ENCODE measurements around the gene SCYL2. TPM values are rescaled to one million over a fixed set of nuclear protein-coding genes. Genes with fewer than 3 reads are reported as not detected.
"Not testable (repeated sequence)": the region's sequence is repeated elsewhere in the genome, so short reads cannot be mapped to it uniquely, and the experiment has no call there.

Gene SCYL2
- total and polyA plus RNA-seq, 9 donors, result 22.2 to 33.8 (median 27.5) TPM

DNA sequence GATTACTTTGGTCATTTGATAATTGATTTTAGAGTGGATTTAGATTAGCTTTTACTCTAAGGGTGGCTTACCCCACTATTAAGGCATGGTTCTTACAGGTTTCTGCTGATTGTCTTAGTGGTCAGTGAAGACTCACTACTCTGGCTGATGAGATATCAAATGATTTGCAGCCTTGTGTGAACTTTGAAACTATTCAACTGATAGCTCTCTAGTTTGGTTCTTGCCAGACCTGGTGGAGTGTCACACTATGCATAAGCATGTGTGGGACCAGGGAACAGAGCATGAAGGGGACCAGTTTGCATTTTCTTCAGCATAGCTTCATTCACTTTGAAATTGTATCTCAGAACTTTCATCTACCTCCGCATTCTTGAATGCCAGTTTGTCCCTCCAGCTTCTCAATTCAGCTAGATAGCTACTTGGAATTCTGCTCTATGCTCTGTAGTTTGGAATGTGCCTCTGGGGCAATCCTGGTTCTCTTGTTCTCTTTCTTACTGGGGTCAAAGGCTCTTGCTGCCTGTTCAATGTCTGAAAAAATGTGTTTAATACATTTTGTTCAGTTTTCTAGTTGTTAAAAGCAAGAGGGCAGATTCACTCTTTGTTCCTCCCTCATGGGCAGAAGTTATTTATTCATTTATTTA lies 12.7 kb downstream of the SCYL2 start:
- WGBS (ENCODE audit: insufficient coverage), result no CpG with 5 or more reads among the region's 1 CpG
- Histone ChIP-seq H3K4me3 (ENCODE audit: low read length) (no peak overlapping the region), H3K4me1 (ENCODE audit: control insufficient read depth, insufficient read depth, low read length) (no peaks in the 10 kb centered on the region), H3K9me3 (replicated peaks; ENCODE audit: control insufficient read depth, low read depth, low read length) (no peaks in the 10 kb centered on the region), H3K27ac (ENCODE audit: low read length) (no peak overlapping the region), H3K27me3 (ENCODE audit: control insufficient read depth, insufficient read depth, low read length) (no peaks in the 10 kb centered on the region), H3K36me3 (ENCODE audit: control insufficient read depth, insufficient read depth, low read length) (peaks cover 6% of the 10 kb centered on the region)
- DNase-seq, result no peak

DNA sequence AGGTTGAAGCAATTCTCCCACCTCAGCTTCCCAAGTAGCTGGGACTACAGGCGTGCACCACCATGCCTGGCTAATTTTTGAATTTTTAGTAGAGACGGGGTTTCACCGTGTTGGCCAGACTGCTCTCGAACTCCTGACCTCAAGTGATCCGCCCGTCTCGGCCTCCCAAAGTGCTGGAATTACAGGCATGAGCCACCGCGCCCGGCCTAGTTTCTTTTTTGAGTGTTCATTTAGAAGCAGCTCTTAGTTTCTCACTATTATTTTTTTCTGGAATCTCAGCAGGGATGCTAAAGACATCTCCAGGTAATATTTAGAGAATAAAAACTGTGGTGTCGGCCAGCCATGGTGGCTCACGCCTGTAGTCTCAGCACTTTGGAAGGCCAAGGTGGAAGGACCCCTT lies 17.6 kb downstream of the SCYL2 start:
- not testable (repeated sequence) for H3K36me3 ChIP-seq (ENCODE audit: control insufficient read depth, insufficient read depth, low read length); H3K9me3 ChIP-seq (replicated peaks; ENCODE audit: control insufficient read depth, low read depth, low read length); H3K27ac ChIP-seq (ENCODE audit: low read length); H3K4me1 ChIP-seq (ENCODE audit: control insufficient read depth, insufficient read depth, low read length); H3K4me3 ChIP-seq (ENCODE audit: low read length); H3K27me3 ChIP-seq (ENCODE audit: control insufficient read depth, insufficient read depth, low read length); DNase-seq
- WGBS (ENCODE audit: insufficient coverage), result 98% methylated on average over 7 of the region's 12 CpGs

DNA sequence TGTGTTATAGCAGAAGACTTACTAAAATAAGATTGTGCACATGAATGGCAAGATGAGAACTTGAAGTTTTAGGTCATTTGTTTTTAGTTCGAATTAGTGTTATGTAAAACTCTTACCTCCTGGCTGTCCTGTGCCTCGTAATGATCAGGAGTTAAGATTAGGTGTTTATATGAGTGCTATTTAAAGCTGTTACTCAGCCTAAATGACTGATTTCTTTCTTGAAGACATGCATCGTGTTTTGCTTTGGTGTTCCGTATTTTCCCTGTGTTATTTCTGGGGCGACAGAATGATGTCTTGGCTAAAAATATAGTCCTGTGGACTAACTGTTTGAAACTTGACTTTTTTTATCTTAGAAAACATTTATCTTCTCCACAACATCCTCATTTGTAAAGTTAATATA lies 22.1 kb downstream of the SCYL2 start:
- Histone ChIP-seq H3K4me3 (ENCODE audit: low read length) (no peak overlapping the region), H3K9me3 (replicated peaks; ENCODE audit: control insufficient read depth, low read depth, low read length) (no peaks in the 10 kb centered on the region), H3K27ac (ENCODE audit: low read length) (no peak overlapping the region), H3K36me3 (ENCODE audit: control insufficient read depth, insufficient read depth, low read length) (peaks cover 7% of the 10 kb centered on the region), H3K4me1 (ENCODE audit: control insufficient read depth, insufficient read depth, low read length) (no peaks in the 10 kb centered on the region), H3K27me3 (ENCODE audit: control insufficient read depth, insufficient read depth, low read length) (no peaks in the 10 kb centered on the region)
- WGBS (ENCODE audit: insufficient coverage), result 83% methylated on average over 1 of the region's 5 CpGs
- DNase-seq, result no peak

DNA sequence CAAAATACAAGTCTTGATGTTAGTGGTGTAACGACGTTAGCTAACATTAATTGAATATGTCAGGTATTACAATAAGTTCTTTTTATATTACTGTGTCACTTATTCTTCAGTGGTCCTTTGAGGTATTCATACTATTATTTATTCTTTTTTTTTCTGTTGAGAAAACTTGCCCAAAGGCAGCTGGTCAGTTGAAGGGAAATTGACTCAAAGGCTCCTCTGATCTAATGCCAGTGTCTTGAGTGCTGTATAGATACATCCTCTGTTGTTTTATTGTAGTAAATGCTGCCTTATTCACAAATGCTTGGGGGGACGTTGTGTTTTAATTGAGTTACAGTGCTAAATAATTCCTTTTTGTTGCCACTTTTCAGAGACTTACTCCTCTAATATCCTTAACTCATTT lies 23.0 kb downstream of the SCYL2 start:
- WGBS (ENCODE audit: insufficient coverage), result no CpG with 5 or more reads among the region's 3 CpGs
- H3K9me3 ChIP-seq (replicated peaks; ENCODE audit: control insufficient read depth, low read depth, low read length), result no peaks in the 10 kb centered on the region
- no peaks in the 10 kb centered on the region for H3K4me1 ChIP-seq (ENCODE audit: control insufficient read depth, insufficient read depth, low read length)
- H3K27me3 ChIP-seq (ENCODE audit: control insufficient read depth, insufficient read depth, low read length), result no peaks in the 10 kb centered on the region
- no peak overlapping the region for H3K4me3 ChIP-seq (ENCODE audit: low read length)
- H3K36me3 ChIP-seq (ENCODE audit: control insufficient read depth, insufficient read depth, low read length), result peaks cover 2% of the 10 kb centered on the region
- H3K27ac ChIP-seq (ENCODE audit: low read length), result no peak overlapping the region
- no peak for DNase-seq

DNA sequence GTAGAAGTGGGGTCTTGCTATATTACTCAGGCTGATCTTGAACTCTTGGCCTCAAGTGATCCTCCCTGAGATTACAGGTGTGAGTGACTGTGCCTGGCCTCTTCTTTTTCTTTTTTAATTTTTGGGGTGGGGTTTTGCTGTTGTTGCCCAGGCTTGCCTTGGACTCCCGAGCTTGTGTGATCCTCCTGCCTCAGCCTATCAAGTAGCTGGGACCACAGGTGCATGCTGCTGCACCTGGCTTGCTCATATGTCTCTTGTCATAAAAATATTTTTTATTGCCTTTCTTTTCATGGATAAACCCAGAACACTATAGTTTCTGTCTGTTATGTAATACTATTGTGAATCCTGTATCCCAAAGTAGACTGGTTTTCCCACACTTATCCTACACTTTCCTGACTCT lies 26.0 kb downstream of the SCYL2 start:
- Histone ChIP-seq H3K4me3 (ENCODE audit: low read length) (no peak overlapping the region), H3K4me1 (ENCODE audit: control insufficient read depth, insufficient read depth, low read length) (no peaks in the 10 kb centered on the region), H3K36me3 (ENCODE audit: control insufficient read depth, insufficient read depth, low read length) (no peaks in the 10 kb centered on the region), H3K27me3 (ENCODE audit: control insufficient read depth, insufficient read depth, low read length) (no peaks in the 10 kb centered on the region), H3K27ac (ENCODE audit: low read length) (no peak overlapping the region), H3K9me3 (replicated peaks; ENCODE audit: control insufficient read depth, low read depth, low read length) (no peaks in the 10 kb centered on the region)
- no CpG with 5 or more reads among the region's 1 CpG for WGBS (ENCODE audit: insufficient coverage)
- DNase-seq, result no peak

DNA sequence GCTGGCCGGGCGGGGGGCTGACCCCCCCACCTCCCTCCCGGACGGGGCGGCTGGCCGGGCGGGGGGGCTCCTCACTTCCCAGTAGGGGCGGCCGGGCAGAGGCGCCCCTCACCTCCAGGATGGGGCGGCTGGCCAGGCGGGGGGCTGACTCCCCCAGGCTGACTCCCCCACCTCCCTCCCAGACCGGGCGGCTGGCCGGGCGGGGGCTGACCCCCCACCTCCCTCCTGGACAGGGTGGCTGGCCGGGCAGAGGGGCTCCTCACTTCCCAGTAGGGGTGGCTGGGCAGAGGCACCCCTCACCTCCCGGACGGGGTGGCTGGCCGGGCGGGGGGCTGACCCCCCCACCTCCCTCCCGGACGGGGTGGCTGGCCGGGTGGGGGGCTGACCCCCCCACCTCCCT lies 27.4 kb downstream of the SCYL2 start:
- no CpG with 5 or more reads among the region's 24 CpGs for WGBS (ENCODE audit: insufficient coverage)
- H3K36me3 ChIP-seq (ENCODE audit: control insufficient read depth, insufficient read depth, low read length); H3K27me3 ChIP-seq (ENCODE audit: control insufficient read depth, insufficient read depth, low read length); H3K9me3 ChIP-seq (replicated peaks; ENCODE audit: control insufficient read depth, low read depth, low read length); DNase-seq; H3K4me3 ChIP-seq (ENCODE audit: low read length); H3K4me1 ChIP-seq (ENCODE audit: control insufficient read depth, insufficient read depth, low read length); H3K27ac ChIP-seq (ENCODE audit: low read length): not testable (repeated sequence)

DNA sequence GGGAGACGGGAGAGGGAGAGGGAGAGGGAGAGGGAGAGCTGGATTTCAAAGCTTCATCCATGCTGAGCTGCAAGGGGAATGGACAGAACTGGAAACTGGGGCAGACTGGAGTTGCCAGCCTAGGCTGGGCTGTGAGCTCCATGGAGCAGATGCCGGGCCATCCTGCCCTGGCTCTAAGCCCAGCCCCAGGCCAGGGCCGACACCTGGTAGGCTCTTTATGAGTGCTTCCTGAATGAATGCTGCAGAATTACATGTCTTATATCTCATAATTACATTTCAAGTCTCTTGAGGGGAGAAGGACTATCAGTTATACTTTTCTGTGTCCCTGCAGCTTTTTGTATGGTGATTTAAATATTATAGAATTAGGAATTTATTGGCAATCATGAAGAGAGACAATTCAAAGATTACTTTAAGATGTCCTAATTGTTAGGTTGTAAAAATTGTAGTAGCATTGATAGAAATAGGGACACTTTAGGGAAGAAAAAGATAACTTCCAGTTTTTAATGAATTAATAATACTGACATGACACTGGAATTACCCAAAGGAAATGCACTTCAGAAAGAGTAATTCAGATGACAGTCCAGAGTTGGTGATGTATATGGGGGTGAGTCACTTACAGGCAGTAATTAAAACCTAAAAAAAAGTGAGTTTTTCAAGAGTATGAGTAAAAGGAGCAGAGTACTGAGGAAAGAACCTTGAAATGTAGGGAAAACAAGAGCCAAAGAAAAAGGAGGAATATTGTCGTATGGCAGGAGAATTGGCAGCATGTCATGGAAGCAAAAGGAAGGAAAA lies 29.0 kb downstream of the SCYL2 start:
- no peaks in the 10 kb centered on the region for H3K27me3 ChIP-seq (ENCODE audit: control insufficient read depth, insufficient read depth, low read length)
- H3K36me3 ChIP-seq (ENCODE audit: control insufficient read depth, insufficient read depth, low read length), result peaks cover 4% of the 10 kb centered on the region
- WGBS (ENCODE audit: insufficient coverage), result 17% methylated on average over 1 of the region's 4 CpGs
- DNase-seq, result no peak
- no peaks in the 10 kb centered on the region for H3K4me1 ChIP-seq (ENCODE audit: control insufficient read depth, insufficient read depth, low read length)
- H3K27ac ChIP-seq (ENCODE audit: low read length), result no peak overlapping the region
- H3K4me3 ChIP-seq (ENCODE audit: low read length), result no peak overlapping the region
- H3K9me3 ChIP-seq (replicated peaks; ENCODE audit: control insufficient read depth, low read depth, low read length), result no peaks in the 10 kb centered on the region

DNA sequence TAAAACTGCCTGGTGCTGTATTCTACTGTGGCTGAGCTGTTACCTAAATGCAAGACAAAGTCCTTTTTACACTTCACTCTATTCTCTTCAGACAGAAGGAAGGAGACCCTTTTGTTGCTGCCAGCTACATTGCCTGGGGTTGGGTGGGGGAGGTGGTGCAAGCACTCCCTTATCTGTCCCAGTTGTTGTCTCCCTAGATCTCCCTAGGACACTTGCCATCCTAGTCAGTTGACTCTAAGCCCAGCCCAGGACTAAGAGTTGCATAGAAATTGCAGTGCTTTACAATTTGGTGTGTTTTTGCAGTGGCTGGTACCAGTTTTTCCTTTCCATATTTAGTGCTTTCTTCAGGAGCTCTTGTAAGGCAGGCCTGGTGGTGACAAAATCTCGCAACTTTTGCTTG lies 35.1 kb downstream of the SCYL2 start:
- H3K36me3 ChIP-seq (ENCODE audit: control insufficient read depth, insufficient read depth, low read length), result peaks cover 27% of the 10 kb centered on the region
- no peak for DNase-seq
- WGBS (ENCODE audit: insufficient coverage), result no CpG with 5 or more reads among the region's 1 CpG
- H3K4me1 ChIP-seq (ENCODE audit: control insufficient read depth, insufficient read depth, low read length), result no peaks in the 10 kb centered on the region
- no peaks in the 10 kb centered on the region for H3K27me3 ChIP-seq (ENCODE audit: control insufficient read depth, insufficient read depth, low read length)
- H3K4me3 ChIP-seq (ENCODE audit: low read length), result no peak overlapping the region
- H3K9me3 ChIP-seq (replicated peaks; ENCODE audit: control insufficient read depth, low read depth, low read length), result peaks cover 13% of the 10 kb centered on the region
- no peak overlapping the region for H3K27ac ChIP-seq (ENCODE audit: low read length)

DNA sequence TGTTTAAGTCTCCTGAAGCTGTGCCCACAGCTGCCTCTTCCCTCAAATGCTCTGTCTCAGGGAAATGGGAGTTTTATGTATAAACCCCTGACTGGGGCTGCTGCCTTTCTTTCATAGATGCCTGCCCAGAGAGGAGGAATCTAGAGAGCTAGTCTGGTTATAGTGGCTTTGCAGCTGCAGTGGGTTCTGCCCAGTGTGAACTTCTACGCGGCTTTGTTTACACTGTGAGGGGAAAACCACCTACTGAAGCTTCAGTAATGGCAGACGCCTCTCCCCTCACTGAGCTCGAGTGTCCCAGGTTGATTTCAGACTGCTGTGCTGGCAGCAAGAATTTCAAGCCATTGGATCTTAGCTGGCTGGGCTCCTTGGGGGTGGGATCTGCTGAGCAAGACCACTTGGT lies 36.9 kb downstream of the SCYL2 start:
- H3K27me3 ChIP-seq (ENCODE audit: control insufficient read depth, insufficient read depth, low read length), result no peaks in the 10 kb centered on the region
- 89% methylated on average over 3 of the region's 4 CpGs for WGBS (ENCODE audit: insufficient coverage)
- no peaks in the 10 kb centered on the region for H3K4me1 ChIP-seq (ENCODE audit: control insufficient read depth, insufficient read depth, low read length)
- H3K4me3 ChIP-seq (ENCODE audit: low read length), result no peak overlapping the region
- peaks cover 25% of the 10 kb centered on the region for H3K36me3 ChIP-seq (ENCODE audit: control insufficient read depth, insufficient read depth, low read length)
- DNase-seq, result no peak
- no peak overlapping the region for H3K27ac ChIP-seq (ENCODE audit: low read length)
- peaks cover 13% of the 10 kb centered on the region for H3K9me3 ChIP-seq (replicated peaks; ENCODE audit: control insufficient read depth, low read depth, low read length)

DNA sequence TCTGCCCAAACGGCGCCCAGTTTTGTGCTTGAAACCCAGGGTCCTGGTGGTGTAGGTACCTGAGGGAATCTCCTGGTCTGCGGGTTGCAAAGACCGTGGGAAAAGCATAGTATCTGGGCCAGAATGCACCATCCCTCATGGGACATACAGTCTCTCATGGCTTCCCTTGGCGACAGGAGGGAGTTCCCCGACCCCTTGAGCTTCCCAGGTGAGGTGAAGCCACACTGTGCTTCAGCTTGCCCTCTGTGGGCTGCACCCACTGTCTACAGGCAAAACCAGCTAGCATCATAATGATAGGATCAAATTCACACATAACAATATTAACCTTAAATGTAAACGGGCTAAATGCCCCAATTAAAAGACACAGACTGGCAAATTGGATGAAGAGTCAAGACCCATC lies 37.4 kb downstream of the SCYL2 start:
- not testable (repeated sequence) for DNase-seq; H3K27ac ChIP-seq (ENCODE audit: low read length); H3K4me1 ChIP-seq (ENCODE audit: control insufficient read depth, insufficient read depth, low read length); H3K27me3 ChIP-seq (ENCODE audit: control insufficient read depth, insufficient read depth, low read length); H3K4me3 ChIP-seq (ENCODE audit: low read length)
- peaks cover 23% of the 10 kb centered on the region for H3K36me3 ChIP-seq (ENCODE audit: control insufficient read depth, insufficient read depth, low read length)
- 100% methylated on average over 6 of the region's 7 CpGs for WGBS (ENCODE audit: insufficient coverage)
- H3K9me3 ChIP-seq (replicated peaks; ENCODE audit: control insufficient read depth, low read depth, low read length), result peaks cover 13% of the 10 kb centered on the region
